DND-41 (cell line): ENCODE data around the gene FBXO24.
"Not testable (repeated sequence)": the region's sequence is repeated elsewhere in the genome, so short reads cannot be mapped to it uniquely, and the experiment has no call there.

ENCODE experiments used
- ATAC-seq: fragments of 200-7000 bp; cut with Tn5 transposase; 3 replicates; pipeline ENCODE4 v1.9.1; 2021; ENCODE audit warnings: low read depth; ENCODE audit not compliant: insufficient read depth
- DNase-seq: peaks from one replicate; pipeline ENCODE4 v3.0.0-alpha.2; 2020
- H2AFZ ChIP-seq: 2 replicates; pipeline ENCODE4 v1.6.0; 2012; ENCODE audit warnings: low read depth, low read length
- H3K27ac ChIP-seq: 2 replicates; pipeline ENCODE4 v1.5.1; 2012; ENCODE audit warnings: low read length, inconsistent platforms
- H3K27me3 ChIP-seq: fragments of 200-600 bp; sonication (generic); 2 replicates; pipeline ENCODE4 v1.6.0; 2012; ENCODE audit warnings: low read length, mild to moderate bottlenecking, inconsistent platforms; ENCODE audit not compliant: insufficient read depth, poor library complexity
- H3K36me3 ChIP-seq: 2 replicates; pipeline ENCODE4 v1.5.1; 2012; ENCODE audit warnings: low read length, inconsistent platforms; ENCODE audit not compliant: insufficient read depth
- H3K4me1 ChIP-seq: 2 replicates; pipeline ENCODE4 v1.5.1; 2012; ENCODE audit warnings: mild to moderate bottlenecking, low read length; ENCODE audit not compliant: insufficient read depth
- H3K4me2 ChIP-seq: 2 replicates; pipeline ENCODE4 v1.6.0; 2012; ENCODE audit warnings: mild to moderate bottlenecking, moderate library complexity, low read length, inconsistent platforms; ENCODE audit not compliant: insufficient read depth
- H3K4me3 ChIP-seq, 2 experiments: fragments of 200-600 bp in 1 of 2; shearing (Covaris generic) in 1 of 2; 2 replicates each; pipeline ENCODE4 v1.5.1; 2012 to 2016; ENCODE audit warnings: inconsistent platforms in 2 of 2, low read length in 2 of 2, mild to moderate bottlenecking in 2 of 2, low read depth in 1 of 2, moderate library complexity in 1 of 2
- H3K79me2 ChIP-seq: 2 replicates; pipeline ENCODE4 v1.6.0; 2012; ENCODE audit warnings: low read length, inconsistent platforms; ENCODE audit not compliant: insufficient read depth
- H3K9ac ChIP-seq: 2 replicates; pipeline ENCODE4 v1.6.0; 2012; ENCODE audit warnings: low read depth, mild to moderate bottlenecking, inconsistent platforms, low read length, moderate library complexity
- H3K9me3 ChIP-seq: 2 replicates; pipeline ENCODE4 v1.5.1; 2012; ENCODE audit warnings: low read length, moderate library complexity, mild to moderate bottlenecking, inconsistent platforms; ENCODE audit not compliant: insufficient read depth, severe bottlenecking
- H4K20me1 ChIP-seq: 2 replicates; pipeline ENCODE4 v1.6.0; 2012; ENCODE audit warnings: low read length; ENCODE audit not compliant: insufficient read depth
- CTCF ChIP-seq: IDR thresholded peaks from 2 replicates; pipeline ENCODE4 v1.5.1; 2012; ENCODE audit warnings: borderline replicate concordance, low read length, moderate library complexity, mild to moderate bottlenecking; ENCODE audit not compliant: poor library complexity, severe bottlenecking; ENCODE audit errors: extremely low read depth
- EZH2 ChIP-seq: IDR thresholded peaks from 3 replicates; pipeline ENCODE4 v1.6.1; 2012; ENCODE audit warnings: borderline replicate concordance, low read depth, mild to moderate bottlenecking, moderate library complexity, low read length, inconsistent platforms; ENCODE audit not compliant: severe bottlenecking

Gene FBXO24

DNA sequence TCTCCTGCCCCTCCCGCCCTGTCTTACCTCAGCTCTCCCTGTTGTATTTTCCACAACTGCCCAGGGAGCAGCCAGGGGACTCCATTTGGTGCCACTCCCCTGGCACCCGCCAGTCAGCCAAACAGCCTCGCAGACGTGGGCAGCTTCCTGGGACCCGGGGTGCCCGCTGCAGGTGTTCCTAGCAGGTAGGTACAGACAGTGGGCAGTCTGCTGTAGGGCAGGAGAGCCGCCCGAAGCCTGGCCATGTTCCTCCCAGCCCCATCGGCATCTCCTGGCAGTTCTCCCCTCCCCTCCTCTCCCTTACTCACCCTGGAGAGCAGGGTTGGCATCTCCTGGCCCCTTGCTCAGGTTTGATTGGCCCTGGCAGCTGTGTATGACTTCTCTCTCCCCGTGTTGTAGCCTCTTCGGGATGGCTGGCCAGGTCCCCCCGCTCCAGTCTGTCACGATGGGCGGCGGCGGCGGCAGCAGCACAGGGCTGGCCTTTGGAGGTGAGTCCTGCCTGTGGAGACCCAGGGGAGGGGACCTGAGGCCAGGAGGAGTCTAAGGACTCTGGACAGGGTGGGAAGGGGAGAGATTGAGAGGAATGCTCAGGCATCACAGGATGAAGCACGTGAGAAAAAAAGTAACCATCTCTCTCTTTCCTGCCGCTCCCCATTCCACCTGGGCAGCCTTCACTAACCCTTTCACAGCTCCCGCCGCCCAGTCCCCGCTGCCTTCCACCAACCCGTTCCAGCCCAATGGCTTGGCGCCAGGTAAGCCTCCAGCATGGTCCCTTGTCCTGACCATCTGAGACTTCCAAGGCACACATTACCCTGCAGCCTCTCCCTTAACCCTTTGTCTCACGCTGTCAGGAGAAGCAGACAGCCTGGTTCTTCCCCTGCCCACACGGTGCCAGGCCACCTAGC, 23.7 kb upstream of the FBXO24 start:
- Histone ChIP-seq H3K4me3 (no peak overlapping the region), H3K9ac (no peak overlapping the region), H2AFZ (no peak overlapping the region), H4K20me1 (peaks cover 8% of the 10 kb centered on the region), H3K36me3 (peaks cover 20% of the 10 kb centered on the region), H3K79me2 (no peaks in the 10 kb centered on the region), H3K4me2 (no peak overlapping the region), H3K27ac (no peak overlapping the region), H3K9me3 (no peaks in the 10 kb centered on the region), H3K27me3 (no peaks in the 10 kb centered on the region), H3K4me1 (peaks cover 3% of the 10 kb centered on the region; the same call in 1 of the 2 replicates)
- DNase-seq: no peak
- ATAC-seq: no peak
- TF ChIP-seq EZH2: no peak
- no peak for TF ChIP-seq CTCF

- Histone ChIP-seq H2AFZ (no peak overlapping the region), H3K27me3 (no peaks in the 10 kb centered on the region)
These were observed 23.0 kb upstream of the FBXO24 start for GRCh38 chr7:100563100-100563564.

DNA sequence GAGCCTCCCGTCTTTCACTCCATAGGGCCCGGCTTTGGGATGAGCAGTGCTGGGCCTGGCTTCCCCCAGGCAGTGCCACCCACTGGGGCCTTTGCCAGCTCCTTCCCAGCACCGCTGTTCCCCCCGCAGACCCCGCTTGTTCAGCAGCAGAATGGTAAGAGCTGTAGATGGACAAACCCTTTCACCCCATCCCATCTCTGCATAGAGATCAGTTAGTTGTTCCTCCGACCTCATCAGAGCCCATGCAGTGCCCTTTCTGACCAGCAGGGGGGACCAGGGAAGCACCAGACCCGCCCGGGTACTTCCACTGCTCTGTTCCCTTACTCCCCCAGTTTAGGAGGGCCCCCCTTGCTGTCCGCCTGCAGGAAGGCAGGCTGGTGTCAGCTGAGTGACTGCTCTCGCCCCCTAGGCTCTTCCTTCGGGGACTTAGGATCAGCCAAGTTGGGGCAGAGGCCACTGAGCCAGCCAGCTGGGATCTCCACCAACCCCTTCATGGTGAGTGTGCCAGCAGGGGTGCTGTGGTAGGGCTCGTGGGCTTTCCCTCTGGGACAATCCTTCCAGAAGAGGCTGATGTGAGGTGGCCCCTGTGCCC, 22.2 kb upstream of the FBXO24 start:
- Histone ChIP-seq H4K20me1 (peaks cover 14% of the 10 kb centered on the region), H3K27me3 (no peaks in the 10 kb centered on the region), H3K79me2 (no peaks in the 10 kb centered on the region), H3K9ac (no peak overlapping the region), H3K4me3 (no peak overlapping the region), H3K9me3 (no peaks in the 10 kb centered on the region), H3K4me1 (peaks cover 3% of the 10 kb centered on the region; the same call in 1 of the 2 replicates), H3K36me3 (peaks cover 17% of the 10 kb centered on the region), H3K27ac (0 out of 2 replicates have a peak overlapping the region, but pooled peaks have one; percentile 4), H2AFZ (no peak overlapping the region), H3K4me2 (no peak overlapping the region)
- TF ChIP-seq EZH2 (no peak), CTCF (peak; percentile 98)
- DNase-seq: peak; percentile 83
- peak; percentile 82 for ATAC-seq

More at GRCh38 chr7:100563100-100563564, 23.0 kb upstream of the FBXO24 start:
- no peak overlapping the region for H3K4me3 ChIP-seq
- H3K79me2 ChIP-seq: no peaks in the 10 kb centered on the region
- no peak overlapping the region for H3K9ac ChIP-seq
- no peak for TF ChIP-seq EZH2
- TF ChIP-seq CTCF: no peak
- no peak overlapping the region for H3K27ac ChIP-seq
- ATAC-seq: no peak
- no peak overlapping the region for H3K4me2 ChIP-seq
- peaks cover 3% of the 10 kb centered on the region; the same call in 1 of the 2 replicates for H3K4me1 ChIP-seq
- no peak for DNase-seq
- no peaks in the 10 kb centered on the region for H3K9me3 ChIP-seq
- peaks cover 20% of the 10 kb centered on the region for H3K36me3 ChIP-seq
- H4K20me1 ChIP-seq: peaks cover 14% of the 10 kb centered on the region

GRCh38 chr7:100564405-100564804, 21.7 kb upstream of the FBXO24 start:
- not testable (repeated sequence) for H3K27me3 ChIP-seq, H3K9ac ChIP-seq, ATAC-seq, H3K9me3 ChIP-seq, H3K4me1 ChIP-seq, H3K4me2 ChIP-seq, H2AFZ ChIP-seq, H3K79me2 ChIP-seq, H3K4me3 ChIP-seq, DNase-seq
- Histone ChIP-seq H3K27ac (0 out of 2 replicates have a peak overlapping the region, but pooled peaks have one; percentile 4), H3K36me3 (peaks cover 14% of the 10 kb centered on the region), H4K20me1 (peaks cover 17% of the 10 kb centered on the region)
